Lower leg skin (tissue), 4 donors: ENCODE data around the gene MAP3K20. TPM values are rescaled to one million over a fixed set of nuclear protein-coding genes. Genes with fewer than 3 reads are reported as not detected.

Experiments
- DNase-seq, 2 donors: peaks; one replicate each; pipeline ENCODE4 v3.0.0-alpha.2; 2019; ENCODE audit warnings: low spot score in 2 of 2
- H3K4me3 ChIP-seq: fragments of 200-600 bp; sonication (generic); 2 replicates; pipeline ENCODE4 v1.5.1; 2017; ENCODE audit warnings: mild to moderate bottlenecking, low read depth; ENCODE audit not compliant: poor library complexity, severe bottlenecking
- CTCF ChIP-seq, 3 donors: fragments of 450-650 bp; IDR thresholded peaks; one replicate each; pipeline ENCODE4 v1.5.1; 2016; ENCODE audit warnings: antibody characterized with exemption in 3 of 3, mild to moderate bottlenecking in 3 of 3, moderate library complexity in 2 of 3
- POLR2A ChIP-seq, 2 donors: fragments of 450-650 bp; IDR thresholded peaks; one replicate each; pipeline ENCODE4 v1.6.1; 2016 to 2017; ENCODE audit warnings: antibody characterized with exemption in 2 of 2, mild to moderate bottlenecking in 1 of 2, moderate library complexity in 1 of 2
- WGBS, 2 donors: methylation state at CpG; one replicate each; pipeline ENCODE4 v1.1.5; 2018; 5-methylcytosine and 5-hydroxymethylcytosine counted together
- intact Hi-C: fragments of 100-400 bp; cut with DNase I; formaldehyde crosslinking; loops from one replicate; pipeline ENCODE4 v1.15.0; 2023; ENCODE audit warnings: low total_unique reads
- total RNA-seq, 4 donors: library from RNA; depleted of rRNA; stranded (reverse); fragments of >200 nt; gene quantifications; one replicate each; pipeline ENCODE4 v1.1.0, GENCODE V29; 2016

MAP3K20 gene
- total RNA-seq, 4 donors from 2014 or later, result 30.9 to 40.3 (median 37.3) TPM

- no peak for DNase-seq
- 87 to 91% methylated on average over 3 of the region's 3 CpGs for WGBS, 2 donors
- intact Hi-C loops, result no loop called here
- no peak for TF ChIP-seq POLR2A (IDR thresholded peaks at IDR 0.05)
- no peak for TF ChIP-seq CTCF (IDR thresholded peaks at IDR 0.05)
- no peak overlapping the region for H3K4me3 ChIP-seq
Observed at GRCh38 chr2:173054466-173054865, 21.2 kb upstream of the MAP3K20 start.

GRCh38 chr2:173056705-173057364 lies 18.8 kb upstream of the MAP3K20 start:
- 66 to 78% methylated on average over 4 of the region's 4 CpGs for WGBS, 2 donors
- no peak overlapping the region for H3K4me3 ChIP-seq
- no peak for TF ChIP-seq POLR2A (IDR thresholded peaks at IDR 0.05)
- DNase-seq, result no peak
- intact Hi-C loops, result no loop called here

- H3K4me3 ChIP-seq, result no peak overlapping the region
- TF ChIP-seq POLR2A (IDR thresholded peaks at IDR 0.05) (no peak), CTCF (IDR thresholded peaks at IDR 0.05) (no peak)
- DNase-seq, result no peak
- intact Hi-C loops, result no loop called here
Observed at GRCh38 chr2:173058097-173058496, 17.5 kb upstream of the MAP3K20 start.

GRCh38 chr2:173058673-173059072 lies 17.0 kb upstream of the MAP3K20 start:
- TF ChIP-seq CTCF (IDR thresholded peaks at IDR 0.05) (no peak), POLR2A (IDR thresholded peaks at IDR 0.05) (no peak)
- DNase-seq, result no peak
- intact Hi-C loops, result no loop called here
- 82 to 89% methylated on average over 2 of the region's 2 CpGs for WGBS, 2 donors
- no peak overlapping the region for H3K4me3 ChIP-seq

GRCh38 chr2:173059292-173059691 lies 16.4 kb upstream of the MAP3K20 start:
- TF ChIP-seq POLR2A (IDR thresholded peaks at IDR 0.05) (no peak), CTCF (IDR thresholded peaks at IDR 0.05) (no peak)
- DNase-seq, result no peak
- intact Hi-C loops, result no loop called here
- no peak overlapping the region for H3K4me3 ChIP-seq
- 84 to 90% methylated on average over 3 of the region's 3 CpGs for WGBS, 2 donors

GRCh38 chr2:173059971-173060461 lies 15.6 kb upstream of the MAP3K20 start:
- intact Hi-C loops, result no loop called here
- TF ChIP-seq POLR2A (IDR thresholded peaks at IDR 0.05), result no peak
- no peak for TF ChIP-seq CTCF (IDR thresholded peaks at IDR 0.05)
- no peak overlapping the region for H3K4me3 ChIP-seq
- no peak for DNase-seq
- 34 to 37% methylated on average over 5 of the region's 5 CpGs for WGBS, 2 donors
